Epithelial cell of proximal tubule (primary cell): Measurements from ENCODE around the gene MOG. TPM values are rescaled to one million over a fixed set of nuclear protein-coding genes. Genes with fewer than 3 reads are reported as not detected.
A peak's percentile ranks its signal among the peaks of the same experiment; 100 is the strongest.
"Not testable (repeated sequence)": the region's sequence is repeated elsewhere in the genome, so short reads cannot be mapped to it uniquely, and the experiment has no call there.

ENCODE experiments used
- DNase-seq: peaks from one replicate; pipeline ENCODE4 v3.0.0-alpha.2; 2011; ENCODE audit warnings: low read depth
- H3K4me3 ChIP-seq: 2 replicates; pipeline ENCODE4 v1.5.1; 2011; ENCODE audit warnings: low read depth, mild to moderate bottlenecking, low read length
- CTCF ChIP-seq: conservative IDR thresholded peaks from 2 replicates; pipeline ENCODE4 v1.5.1; 2012; ENCODE audit warnings: low read depth, mild to moderate bottlenecking, low read length
- total RNA-seq: library from RNA; depleted of rRNA; stranded (reverse); fragments of >200 nt; gene quantifications from 2 replicates; pipeline ENCODE4 v1.2.3, GENCODE V29; 2015

Gene MOG
- total RNA-seq, 1 donor from 2014 or later = not detected

GRCh38 chr6:29667158-29667557, 10.3 kb downstream of the MOG start:
- TF ChIP-seq CTCF = no peak

GRCh38 chr6:29671026-29671425, 14.1 kb downstream of the MOG start:
- H3K4me3 ChIP-seq = no peak overlapping the region
- DNase-seq = no peak
- TF ChIP-seq CTCF = no peak

More at GRCh38 chr6:29667158-29667557, 10.3 kb downstream of the MOG start:
- H3K4me3 ChIP-seq = no peak overlapping the region
- no peak for DNase-seq

- not testable (repeated sequence) for H3K4me3 ChIP-seq, DNase-seq
These were observed 15.2 kb downstream of the MOG start for GRCh38 chr6:29672116-29672515.

GRCh38 chr6:29673161-29673560, 16.3 kb downstream of the MOG start:
- no peak overlapping the region for H3K4me3 ChIP-seq
- no peak for DNase-seq
- TF ChIP-seq CTCF = no peak

- H3K4me3 ChIP-seq = no peak overlapping the region
These were observed 17.1 kb downstream of the MOG start for GRCh38 chr6:29674008-29674407.

GRCh38 chr6:29675561-29675960, 18.7 kb downstream of the MOG start:
- TF ChIP-seq CTCF = no peak
- no peak overlapping the region for H3K4me3 ChIP-seq
- no peak for DNase-seq

More at GRCh38 chr6:29674008-29674407, 17.1 kb downstream of the MOG start:
- no peak for TF ChIP-seq CTCF
- no peak for DNase-seq

- no peak overlapping the region for H3K4me3 ChIP-seq
- peak; percentile 85 for DNase-seq
- no peak for TF ChIP-seq CTCF
These were observed 20.2 kb downstream of the MOG start for GRCh38 chr6:29676981-29677601.
